ENCODE results near the gene KLHL17. TPM values are rescaled to one million over a fixed set of nuclear protein-coding genes. Genes with fewer than 3 reads are reported as not detected.

The KLHL17 gene
- total and polyA plus RNA-seq, 3 donors from 2014 or later, result 16.0 to 36.4 (median 34.9) TPM

GRCh38 chr1:970242-970972 lies 10.0 kb downstream of the KLHL17 start:
- no peak for TF ChIP-seq POLR2A (IDR thresholded peaks at IDR 0.05)
- Histone ChIP-seq H3K27ac (no peak overlapping the region), H3K27me3 (no peaks in the 10 kb centered on the region), H3K4me1 (peaks cover 5% of the 10 kb centered on the region), H3K9me3 (no peaks in the 10 kb centered on the region), H3K36me3 (ENCODE audit: low read depth, missing control alignments) (no peaks in the 10 kb centered on the region), H3K4me3 (no peak overlapping the region)
- 40 to 75% methylated on average over 2 to 29 of the region's 33 CpGs for WGBS, 2 donors
- DNase-seq, result no peak
- intact Hi-C loops (cut with DNase I; ENCODE audit: low total_unique reads), result loop anchor here (10.0 kb wide), 1 partner anchor 66 kb away; no protein-coding TSS in a partner anchor

- H3K4me1 ChIP-seq, result peaks cover 9% of the 10 kb centered on the region
- DNase-seq, result no peak
- no peaks in the 10 kb centered on the region for H3K27me3 ChIP-seq
- no peaks in the 10 kb centered on the region for H3K9me3 ChIP-seq
- no peak overlapping the region for H3K4me3 ChIP-seq
- 52 to 90% methylated on average over 2 to 41 of the region's 42 CpGs for WGBS, 2 donors
- H3K27ac ChIP-seq, result no peak overlapping the region
- intact Hi-C loops (cut with DNase I; ENCODE audit: low total_unique reads), result loop anchor here (10.0 kb wide), 1 partner anchor 66 kb away; no protein-coding TSS in a partner anchor
- TF ChIP-seq POLR2A (IDR thresholded peaks at IDR 0.05) (no peak), CTCF (IDR thresholded peaks at IDR 0.05) (no peak)
- no peaks in the 10 kb centered on the region for H3K36me3 ChIP-seq (ENCODE audit: low read depth, missing control alignments)
These were observed 10.8 kb downstream of the KLHL17 start for GRCh38 chr1:970973-971730.

GRCh38 chr1:971751-972506 lies 11.5 kb downstream of the KLHL17 start:
- 81 to 83% methylated on average over 18 to 34 of the region's 34 CpGs for WGBS, 2 donors
- no peak for TF ChIP-seq CTCF (IDR thresholded peaks at IDR 0.05)
- H3K4me1 ChIP-seq, result peaks cover 9% of the 10 kb centered on the region
- no peak overlapping the region for H3K4me3 ChIP-seq
- H3K36me3 ChIP-seq (ENCODE audit: low read depth, missing control alignments), result no peaks in the 10 kb centered on the region
- H3K27ac ChIP-seq, result no peak overlapping the region
- no peaks in the 10 kb centered on the region for H3K27me3 ChIP-seq
- DNase-seq, result no peak
- H3K9me3 ChIP-seq, result no peaks in the 10 kb centered on the region
- intact Hi-C loops (cut with DNase I; ENCODE audit: low total_unique reads), result loop anchor here (10.0 kb wide), 1 partner anchor 67 kb away; no protein-coding TSS in a partner anchor

- intact Hi-C loops (cut with DNase I; ENCODE audit: low total_unique reads), result loop anchor here (10.0 kb wide), 1 partner anchor 68 kb away; no protein-coding TSS in a partner anchor
- no peaks in the 10 kb centered on the region for H3K27me3 ChIP-seq
These were observed 12.5 kb downstream of the KLHL17 start for GRCh38 chr1:972726-973458.

More at GRCh38 chr1:972726-973458, 12.5 kb downstream of the KLHL17 start:
- no peak for DNase-seq
- H3K4me3 ChIP-seq, result no peak overlapping the region
- H3K27ac ChIP-seq, result no peak overlapping the region
- WGBS, 2 donors, result 77 to 85% methylated on average over 4 to 24 of the region's 28 CpGs
- no peaks in the 10 kb centered on the region for H3K9me3 ChIP-seq
- peaks cover 5% of the 10 kb centered on the region for H3K4me1 ChIP-seq
- no peaks in the 10 kb centered on the region for H3K36me3 ChIP-seq (ENCODE audit: low read depth, missing control alignments)
- no peak for TF ChIP-seq POLR2A (IDR thresholded peaks at IDR 0.05)
